SW480 (cell line): ENCODE data around the gene UBXN1.
"Not testable (repeated sequence)": the region's sequence is repeated elsewhere in the genome, so short reads cannot be mapped to it uniquely, and the experiment has no call there.

Experiments used
- DNase-seq: peaks from one replicate; pipeline ENCODE4 v3.0.0-alpha.2; 2016; ENCODE audit warnings: low spot score

The UBXN1 gene

GRCh38 chr11:62671608-62672389, 7.1 kb downstream of the UBXN1 start, which contains the start of the genes LBHD1 and UQCC3:
TSS of gene LBHD1 (minus strand) at chr11:62672267. CDS start at chr11:62670031, 2,236 bp downstream.
TSS of gene UQCC3 (plus strand) at chr11:62671673. CDS start at chr11:62671746, 73 bp downstream.
- DNase-seq, result peak; percentile 94

DNA sequence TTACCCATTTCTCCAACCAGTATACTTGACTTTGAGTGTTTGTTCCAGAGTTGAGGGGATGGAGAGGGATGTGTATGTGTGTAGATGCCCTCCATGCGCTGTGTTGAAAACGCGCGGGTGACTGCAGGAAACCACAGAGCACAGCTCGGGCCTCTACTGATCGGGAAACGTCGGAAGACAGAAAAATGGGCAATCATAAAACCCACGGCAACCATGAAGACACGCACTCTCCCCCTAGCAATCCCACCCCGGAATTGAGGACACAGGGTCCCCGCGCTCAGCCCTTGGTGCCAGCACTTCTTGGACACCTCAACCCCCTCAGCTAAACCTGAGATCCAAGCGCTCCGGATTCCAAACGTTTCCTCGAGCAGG, 7.7 kb downstream of the UBXN1 start:
- DNase-seq, result peak; percentile 74

- no peak for DNase-seq
Observed at GRCh38 chr11:62669420-62670161, 9.3 kb downstream of the UBXN1 start.

GRCh38 chr11:62667460-62667859, 11.4 kb downstream of the UBXN1 start:
- no peak for DNase-seq

- DNase-seq, result no peak
Observed at GRCh38 chr11:62666259-62666926, 12.5 kb downstream of the UBXN1 start.

DNA sequence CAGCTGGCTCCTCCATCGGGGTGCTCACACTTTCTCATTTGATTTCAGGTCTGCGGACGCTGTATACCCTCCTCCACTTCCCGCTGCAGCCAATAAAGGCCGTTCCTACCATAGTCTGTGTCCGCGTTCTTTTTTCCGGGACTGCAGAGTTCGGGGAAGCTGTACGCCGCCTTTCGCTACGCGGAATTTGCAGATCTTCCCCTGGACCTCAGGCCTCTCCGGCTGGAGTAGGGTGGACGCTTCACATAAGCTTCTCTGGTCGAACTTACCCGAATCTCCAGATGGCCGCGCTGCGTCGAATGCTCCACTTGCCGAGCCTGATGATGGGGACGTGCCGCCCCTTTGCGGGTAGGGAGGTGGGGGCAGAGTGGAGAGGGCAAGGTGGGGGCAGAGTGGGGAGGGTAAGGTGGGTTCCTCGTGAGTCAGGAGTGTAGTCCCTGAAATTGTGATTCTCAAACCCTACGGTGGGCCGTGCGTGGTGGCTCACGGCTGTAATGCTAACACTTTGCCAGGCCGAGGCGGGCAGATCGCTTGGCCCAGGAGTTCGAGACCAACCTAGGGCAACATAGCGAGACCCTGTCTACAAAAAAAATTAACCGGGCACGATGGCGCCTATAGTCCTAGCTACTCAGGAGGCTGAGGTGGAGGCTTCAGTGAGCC, 13.1 kb downstream of the UBXN1 start:
- DNase-seq, result peak; percentile 53

DNA sequence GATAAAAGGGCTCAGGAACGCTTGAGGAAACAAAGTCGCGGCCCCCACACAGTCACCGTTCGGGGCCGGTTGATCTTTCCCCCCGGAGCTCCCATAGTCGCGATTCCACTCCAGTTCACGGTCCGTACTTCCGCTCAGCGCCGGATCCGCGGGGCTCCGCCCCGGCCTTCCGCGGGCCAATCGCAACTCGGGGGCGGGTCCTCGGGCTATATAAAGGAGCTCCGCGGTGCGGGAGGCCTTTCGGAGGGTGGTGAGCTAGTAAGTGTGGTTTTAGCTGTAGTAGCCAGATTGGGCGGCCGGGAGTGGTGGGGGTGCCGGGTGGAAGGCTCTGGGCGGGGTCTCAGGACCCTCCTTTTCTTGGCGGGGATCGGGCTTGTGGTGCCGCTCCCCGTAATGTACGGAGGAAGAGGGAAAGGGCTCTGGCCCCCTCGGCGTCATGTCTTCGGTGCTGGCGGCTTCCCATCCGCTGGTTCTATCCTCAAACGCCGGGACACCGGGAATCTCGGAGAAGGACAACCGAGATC, 13.7 kb downstream of the UBXN1 start, which contains the start of the genes C11orf98 and CSKMT:
Gene C11orf98 (minus strand): TSS at position 136 of the 524 bp plus-strand sequence. CDS start 41 bp downstream, at position 95.
Gene CSKMT (plus strand): TSS at position 238 of the 524 bp plus-strand sequence. CDS start 568 bp downstream, outside the sequence.
- DNase-seq, result peak; percentile 92

DNA sequence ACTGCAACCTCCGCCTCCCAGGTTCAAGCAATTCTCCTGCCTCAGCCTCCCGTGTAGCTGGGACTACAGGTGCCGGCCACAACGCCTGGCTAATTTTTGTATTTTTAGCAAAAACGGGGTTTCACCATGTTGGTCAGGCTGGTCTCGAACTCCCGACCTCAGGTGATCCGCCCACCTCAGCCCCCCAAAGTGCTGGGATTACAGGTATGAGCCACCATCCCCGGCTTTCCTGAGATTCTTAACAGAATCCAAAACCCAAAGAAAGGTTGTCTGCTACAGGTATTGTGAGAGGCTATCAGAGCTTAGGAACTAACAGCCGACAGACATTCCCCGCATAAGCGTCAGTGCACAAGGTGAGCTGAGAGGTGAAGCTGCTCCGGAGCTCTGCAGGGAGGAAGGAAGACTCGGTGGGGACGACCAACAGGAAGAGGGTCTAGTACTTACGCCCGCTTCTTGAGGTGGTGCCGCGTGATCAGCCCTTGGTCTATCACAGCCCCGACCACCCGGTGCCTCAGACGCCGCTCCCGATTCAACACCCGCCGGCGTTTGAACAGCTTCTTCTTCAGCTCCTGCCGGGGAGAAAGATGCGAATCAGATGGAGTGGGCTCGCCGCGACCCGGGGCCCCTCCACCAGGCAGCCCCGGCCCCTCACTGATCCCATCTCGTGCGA, 14.3 kb downstream of the UBXN1 start:
- DNase-seq, result peak; percentile 78

DNA sequence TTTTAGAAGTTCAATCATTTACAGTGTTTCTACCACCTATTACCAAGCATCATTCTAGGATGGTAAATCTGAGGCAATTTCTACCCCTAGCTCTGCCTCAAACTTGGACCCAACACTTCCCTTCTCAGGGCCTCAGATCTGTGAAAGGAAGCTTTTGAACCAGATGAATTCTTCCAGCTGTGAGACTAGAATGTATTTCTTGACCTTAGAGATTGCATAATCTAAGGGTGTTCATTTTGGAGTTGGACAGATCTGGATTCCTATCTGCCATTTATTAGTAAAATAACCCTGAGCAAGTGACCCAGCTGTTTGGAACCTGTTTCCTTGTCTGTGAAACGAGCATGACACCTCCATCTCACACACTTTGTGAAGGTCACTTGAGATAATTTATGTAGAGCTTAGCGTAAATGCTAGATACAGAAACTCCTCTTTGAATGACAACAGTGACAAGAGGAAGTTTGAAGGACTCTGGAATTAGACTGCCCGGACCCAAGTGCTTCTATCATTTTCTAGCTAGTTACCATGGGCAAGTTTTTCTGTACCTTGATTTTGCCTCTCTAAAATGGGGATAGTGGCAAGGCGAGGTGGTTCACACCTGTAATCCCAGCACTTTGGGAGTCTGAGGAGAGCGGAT, 22.0 kb downstream of the UBXN1 start:
- DNase-seq, result no peak

DNA sequence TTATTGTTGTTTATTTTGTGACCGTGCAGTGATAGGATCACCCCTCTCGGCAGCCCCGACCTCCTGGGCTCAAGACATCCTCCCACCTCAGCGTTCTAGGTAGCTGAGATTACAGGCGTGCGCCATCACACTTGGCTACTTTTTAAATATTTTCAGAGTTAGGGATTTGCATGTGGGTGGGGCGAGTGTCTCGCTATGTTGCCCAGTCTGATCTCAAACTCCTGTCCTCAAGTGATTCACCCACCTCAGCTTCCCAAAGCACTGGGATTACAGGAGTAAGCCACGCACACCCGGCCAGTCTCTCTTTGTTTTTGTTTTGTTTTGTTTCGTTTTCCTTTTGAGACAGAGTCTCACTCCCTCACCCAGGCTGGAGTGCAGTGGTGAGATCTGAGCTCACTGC, 24.6 kb downstream of the UBXN1 start:
- no peak for DNase-seq

DNA sequence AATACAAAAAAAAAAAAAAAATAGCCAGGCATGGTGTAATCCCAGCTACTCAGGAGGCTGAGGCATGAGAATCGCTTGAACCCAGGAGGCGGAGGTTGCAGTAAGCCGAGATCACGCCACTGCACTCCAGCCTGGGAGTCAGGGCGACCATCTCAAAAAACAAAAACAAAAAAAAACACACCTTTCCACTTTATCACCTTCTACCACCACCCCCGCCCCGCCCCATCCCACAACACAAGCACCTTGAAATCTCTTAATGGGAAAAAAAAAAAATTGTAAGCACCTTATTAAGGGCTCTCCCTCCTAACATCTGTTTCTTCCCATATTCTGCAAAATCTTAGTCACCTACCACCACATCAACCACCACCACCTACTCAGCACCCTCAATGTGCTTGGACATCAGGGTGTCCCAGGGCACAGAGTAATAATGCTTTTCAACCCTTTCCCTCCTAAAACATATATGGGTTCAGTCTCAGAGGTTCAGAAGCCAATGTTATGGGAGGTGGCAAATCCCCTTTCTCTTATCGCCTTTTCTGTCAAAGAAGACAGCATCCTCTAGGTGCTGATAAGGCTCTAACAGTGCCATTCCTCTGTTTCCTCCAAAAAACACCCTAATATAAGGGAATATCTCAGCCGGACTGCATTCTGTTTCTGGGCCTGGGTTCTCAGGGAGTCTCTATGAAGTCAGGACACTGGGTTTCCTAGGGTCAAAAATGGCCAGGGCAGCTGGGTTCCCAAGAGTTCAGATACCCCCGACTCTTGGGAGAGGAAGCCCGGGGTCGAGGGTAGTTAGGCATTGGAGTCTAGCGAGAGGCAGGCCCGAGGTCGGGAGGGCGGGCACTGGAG, 26.5 kb downstream of the UBXN1 start:
- no peak for DNase-seq

- not testable (repeated sequence) for DNase-seq
Observed at GRCh38 chr11:62650283-62650682, 28.6 kb downstream of the UBXN1 start.

DNA sequence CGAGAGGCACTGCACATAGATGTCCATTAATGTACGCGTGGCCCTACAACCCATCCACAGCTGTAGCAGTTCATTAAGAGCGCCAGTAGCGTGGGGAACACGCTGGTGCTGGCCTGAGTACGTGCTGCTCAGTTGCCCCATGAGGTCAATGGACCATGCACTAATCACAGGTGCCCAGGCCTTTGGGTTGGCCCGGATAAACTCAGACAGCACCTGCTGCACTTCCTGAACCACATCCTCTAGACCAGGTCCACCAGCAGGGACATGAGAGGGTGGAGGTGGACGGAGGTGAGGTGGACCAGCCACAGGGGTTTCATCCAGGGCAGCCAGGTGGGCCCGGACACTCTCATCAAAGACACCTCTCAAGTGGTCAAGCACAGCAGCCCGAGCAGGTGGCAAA, 29.4 kb downstream of the UBXN1 start:
- no peak for DNase-seq

DNA sequence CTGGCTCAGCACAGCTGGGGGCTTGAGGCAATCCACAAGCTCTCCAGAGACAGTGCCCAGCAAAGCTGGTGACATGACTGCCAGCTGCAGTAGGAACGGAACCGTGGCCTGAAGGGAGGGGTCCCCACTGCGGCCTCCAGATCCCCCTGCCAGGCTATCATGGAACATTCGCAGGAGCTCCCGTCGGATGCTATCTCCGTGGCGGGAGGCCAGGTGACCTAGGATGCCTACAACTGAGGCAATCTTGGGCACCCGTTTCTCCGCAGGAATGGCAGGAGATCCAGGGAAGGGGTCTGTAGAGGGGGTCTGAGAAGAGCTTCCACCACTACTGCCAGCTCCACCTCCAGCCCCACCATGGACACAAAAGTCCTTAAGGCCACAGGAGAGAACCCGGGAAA, 29.9 kb downstream of the UBXN1 start:
- DNase-seq, result no peak

DNA sequence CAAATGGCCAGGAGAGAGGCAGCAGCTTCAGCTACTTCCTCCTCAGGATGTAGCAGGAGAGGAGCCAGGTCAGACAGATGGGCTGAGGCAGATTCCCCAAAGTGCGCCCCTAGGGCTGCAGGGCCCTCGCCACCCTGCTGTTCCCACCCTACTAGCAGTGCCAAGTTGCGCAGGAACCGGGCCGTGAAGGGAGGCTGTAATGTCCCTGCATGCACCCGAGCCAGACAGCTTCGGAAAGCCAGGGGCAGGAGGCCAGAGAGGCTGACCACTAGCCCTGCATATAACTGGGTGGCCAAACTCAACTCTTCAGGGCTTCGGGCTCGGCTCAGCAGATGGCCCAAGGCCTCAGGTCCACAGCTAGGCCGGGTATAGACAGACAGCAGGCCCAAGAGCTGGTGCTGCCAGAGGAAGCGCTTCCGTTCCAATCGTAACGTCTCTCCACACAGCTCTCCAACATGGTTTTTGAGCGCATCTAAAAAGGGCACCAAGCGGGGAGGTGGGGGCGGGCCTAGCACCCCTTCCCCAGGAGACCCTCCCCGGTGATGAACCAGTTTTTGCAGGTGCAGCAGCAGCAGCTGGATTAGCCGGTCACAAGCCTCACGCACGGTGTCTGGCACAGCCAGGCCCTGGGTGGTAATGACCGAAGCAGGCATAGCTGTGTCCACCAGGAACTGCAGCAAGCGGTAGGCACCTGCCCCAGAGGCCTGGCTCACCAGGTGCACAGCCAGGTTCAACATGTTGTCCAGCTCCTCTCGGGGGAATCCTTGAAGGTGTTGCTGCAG, 30.5 kb downstream of the UBXN1 start:
- DNase-seq, result no peak

DNA sequence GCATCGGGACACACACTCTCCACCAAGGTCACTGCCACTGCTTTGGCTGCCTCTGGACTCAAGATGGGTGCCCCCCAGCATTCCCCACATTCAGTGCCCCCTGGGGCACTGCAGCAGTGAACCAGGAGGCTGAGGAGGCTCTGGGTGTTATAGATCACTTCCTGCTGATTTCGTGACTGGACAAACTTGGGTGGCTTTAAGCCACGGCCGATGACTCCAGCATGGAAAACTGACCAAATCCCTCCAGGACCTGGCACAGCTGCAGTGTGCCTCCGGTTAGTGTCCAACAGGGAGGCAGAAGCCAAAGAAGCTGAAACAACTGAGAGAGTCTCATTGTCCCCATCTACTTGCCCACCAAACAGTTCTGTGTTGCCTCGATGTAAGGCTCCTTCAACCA, 31.3 kb downstream of the UBXN1 start:
- DNase-seq, result no peak

DNA sequence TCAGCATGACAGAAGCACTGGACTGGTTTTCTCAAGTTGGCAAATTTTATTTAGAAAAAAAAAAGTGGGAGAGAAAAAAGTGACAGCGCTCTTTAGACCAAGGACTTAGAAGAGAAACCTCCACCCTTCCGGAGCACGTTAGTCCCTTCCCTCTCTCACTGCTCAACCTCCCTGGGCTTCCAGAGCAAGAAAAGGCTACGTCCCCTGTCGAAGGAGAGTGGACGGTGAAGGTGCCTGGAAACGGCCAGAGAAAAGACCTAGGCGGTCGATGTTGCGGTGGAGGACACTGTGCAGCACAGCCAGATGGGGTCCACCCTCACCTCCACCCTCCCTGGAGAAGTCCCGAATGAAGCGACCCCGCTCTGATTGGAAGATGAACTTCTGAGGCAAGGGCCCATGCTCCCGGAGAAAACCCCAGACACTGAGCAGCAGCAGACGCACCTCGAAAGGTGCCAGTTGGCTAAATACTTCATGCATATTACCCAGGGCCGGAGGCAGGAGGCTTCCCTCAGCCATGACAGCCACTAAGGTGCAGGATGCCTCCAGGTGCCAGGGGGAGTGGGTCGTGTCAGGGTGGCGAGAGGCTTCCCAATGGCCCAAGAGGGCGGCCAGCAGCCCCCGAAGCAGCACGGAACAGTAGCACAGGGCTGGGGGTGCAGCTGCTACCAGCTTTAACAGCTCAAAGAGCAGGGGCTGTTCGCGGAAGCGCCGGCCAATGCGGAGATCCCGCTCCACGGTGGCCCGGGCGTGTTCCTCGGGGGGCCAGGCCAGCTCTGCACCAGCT, 31.9 kb downstream of the UBXN1 start:
- DNase-seq, result no peak
